ENCODE measurements around the gene TPSG1. TPM values are rescaled to one million over a fixed set of nuclear protein-coding genes. Genes with fewer than 3 reads are reported as not detected.

The TPSG1 gene
- polyA plus RNA-seq, 3 donors, result 0.10 to 0.45 (median 0.15) TPM

DNA sequence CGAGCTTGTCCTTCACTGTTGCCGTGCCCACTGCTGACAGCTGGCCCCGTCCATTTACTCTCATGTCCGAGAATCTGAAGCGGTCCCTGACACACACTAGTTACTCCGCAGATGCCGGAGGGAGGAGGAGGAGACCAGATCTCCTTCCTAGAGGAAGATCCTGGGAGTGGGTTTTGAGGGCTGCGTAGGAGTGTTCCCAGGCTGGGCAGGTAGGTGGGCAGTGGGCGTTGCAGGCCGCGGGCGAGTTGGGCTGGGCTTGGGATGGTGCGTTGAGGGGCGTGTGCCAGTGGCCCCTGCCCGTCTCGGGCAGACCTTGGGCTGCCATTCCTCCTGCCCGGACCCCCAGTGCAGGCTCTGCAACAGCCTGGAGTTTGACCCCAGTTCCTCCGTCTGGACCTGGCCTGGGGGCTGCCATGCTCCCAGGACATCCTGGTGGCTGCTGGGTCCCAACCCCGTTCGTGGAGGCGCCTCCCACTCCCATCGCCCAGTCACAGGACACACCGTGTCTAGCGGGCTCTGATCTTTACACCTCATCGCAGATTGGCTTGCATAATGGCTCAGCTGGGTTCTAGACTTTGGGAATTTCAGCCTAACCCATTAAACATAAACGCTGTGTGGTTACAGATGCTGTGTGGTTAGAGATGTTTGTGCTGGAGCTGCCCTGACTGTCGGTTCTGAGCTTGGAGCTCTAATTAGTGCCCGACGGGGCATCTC, 49.3 kb downstream of the TPSG1 start:
- 87% methylated on average over 27 to 29 of the region's 29 CpGs for WGBS, 3 donors
- no peak overlapping the region for H3K27ac ChIP-seq (ENCODE audit: low read depth, low read length)

DNA sequence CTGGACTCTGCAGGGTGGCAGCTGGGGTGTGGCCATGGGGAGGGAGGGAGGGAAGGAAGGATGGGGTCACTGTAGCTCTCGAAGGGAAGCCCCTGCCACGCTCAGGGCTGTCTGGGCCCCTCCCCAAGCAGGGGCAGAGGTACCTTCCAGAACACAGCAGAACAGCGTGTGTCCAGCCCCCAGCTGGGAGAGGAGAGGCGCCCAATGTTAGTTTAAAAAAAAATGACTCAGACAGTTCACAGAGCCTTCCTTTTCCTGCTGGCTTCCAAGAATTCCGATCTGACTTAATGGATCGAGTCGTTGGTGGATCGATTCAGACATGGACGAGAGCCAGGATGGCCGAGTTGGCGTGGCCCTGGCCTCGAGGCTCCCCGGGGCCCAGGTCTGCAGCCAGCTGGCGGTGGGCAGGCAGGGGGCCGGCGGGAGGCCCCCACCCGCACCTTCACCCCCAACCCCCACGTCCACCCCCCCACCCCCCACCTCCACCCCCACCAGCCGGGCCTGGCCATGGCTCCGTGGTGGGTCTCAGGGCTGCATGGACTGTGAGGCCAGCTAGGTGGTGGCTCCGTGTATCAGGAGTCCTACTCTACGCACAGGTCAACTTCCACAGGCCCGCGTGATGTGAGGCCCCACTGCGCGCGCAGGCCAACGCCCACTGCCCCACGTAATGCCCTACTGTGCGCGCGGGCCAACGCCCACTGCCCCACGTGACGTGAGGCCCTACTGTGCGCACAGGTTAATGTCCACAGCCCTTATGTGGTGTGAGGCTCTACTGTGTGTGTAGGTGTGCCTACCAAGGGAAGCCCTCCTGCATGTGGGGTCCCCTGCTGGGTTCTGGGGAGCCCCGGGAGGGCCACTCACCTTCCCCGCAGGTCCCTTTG, 50.4 kb downstream of the TPSG1 start:
- WGBS, 3 donors, result 44 to 66% (median 65%) methylated on average over 38 of the region's 38 CpGs
- no peak overlapping the region for H3K27ac ChIP-seq (ENCODE audit: low read depth, low read length)

GRCh38 chr16:1173788-1174451, 51.1 kb downstream of the TPSG1 start:
- WGBS, 3 donors, result 55 to 79% (median 75%) methylated on average over 14 of the region's 14 CpGs
- no peak overlapping the region for H3K27ac ChIP-seq (ENCODE audit: low read depth, low read length)

DNA sequence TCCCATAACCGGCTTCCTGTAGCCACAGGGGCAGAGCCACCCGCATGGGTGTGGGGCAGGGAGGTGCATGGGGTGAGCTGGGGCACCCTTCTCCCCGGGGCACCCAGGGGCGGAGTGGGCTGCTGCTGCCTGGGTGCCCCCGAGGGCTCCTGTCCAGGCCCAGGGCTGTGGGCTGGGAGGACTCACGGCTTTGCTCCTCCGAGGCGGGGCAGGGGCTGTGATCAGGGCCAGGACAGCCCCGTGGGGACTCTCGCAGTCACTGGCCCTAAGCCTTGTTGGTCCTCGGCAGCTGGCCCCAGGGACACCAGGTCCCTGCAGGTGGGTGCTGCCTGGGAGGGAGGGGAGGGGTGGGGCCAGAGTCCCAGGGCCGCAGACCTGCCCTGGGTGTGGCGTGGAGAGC, 52.4 kb downstream of the TPSG1 start:
- WGBS, 3 donors, result 79 to 83% (median 83%) methylated on average over 11 to 13 of the region's 13 CpGs

GRCh38 chr16:1171854-1172428, 53.1 kb downstream of the TPSG1 start:
- H3K27ac ChIP-seq (ENCODE audit: low read depth, low read length), result no peak overlapping the region
- WGBS, 3 donors, result 80 to 86% (median 80%) methylated on average over 36 of the region's 36 CpGs

More for the DNA sequence above, 52.4 kb downstream of the TPSG1 start:
- H3K27ac ChIP-seq (ENCODE audit: low read depth, low read length), result no peak overlapping the region

Other genes with a start within 250 kb of the TPSG1 start
- gene SOX8, start 243.5 kb downstream of the TPSG1 start, polyA plus RNA-seq, result 1 to 10 TPM in 1 of 3 donors, under 1 TPM in 2; 0.61 to 1.3 (median 0.90) TPM
- gene SSTR5, start 152.5 kb downstream of the TPSG1 start, polyA plus RNA-seq, result under 1 TPM in 1 of 3 donors, not detected in 2; 0.15 TPM
- not detected for gene C1QTNF8, start 129.0 kb downstream of the TPSG1 start, polyA plus RNA-seq
- 10 to 100 TPM in 1 of 3 donors, 1 to 10 TPM in 2; 2.9 to 11.9 (median 6.5) TPM for gene CACNA1H, start 72.2 kb downstream of the TPSG1 start, polyA plus RNA-seq
- 10 to 100 TPM in 2 of 3 donors, 1 to 10 TPM in 1; 8.0 to 26.3 (median 18.4) TPM for gene TPSB2, start 4.9 kb upstream of the TPSG1 start, polyA plus RNA-seq
- gene TPSAB1, start 15.4 kb upstream of the TPSG1 start, polyA plus RNA-seq, result 10 to 100 TPM in 2 of 3 donors, 1 to 10 TPM in 1; 6.6 to 22.0 (median 10.0) TPM
- 1 to 10 TPM in 1 of 3 donors, under 1 TPM in 1, not detected in 1; 0.16 to 1.2 TPM for gene TPSD1, start 30.8 kb upstream of the TPSG1 start, polyA plus RNA-seq
- gene UBE2I, start 84.4 kb upstream of the TPSG1 start, polyA plus RNA-seq, result 10 to 100 TPM; 33.1 to 65.3 (median 52.4) TPM
- gene BAIAP3, start 108.4 kb upstream of the TPSG1 start, polyA plus RNA-seq, result 10 to 100 TPM in 1 of 3 donors, 1 to 10 TPM in 2; 2.7 to 11.4 (median 6.2) TPM
- gene TSR3, start 126.6 kb upstream of the TPSG1 start, polyA plus RNA-seq, result 10 to 100 TPM; 42.0 to 69.2 (median 57.8) TPM
- gene GNPTG, start 126.7 kb upstream of the TPSG1 start, polyA plus RNA-seq, result 10 to 100 TPM; 32.2 to 67.4 (median 40.4) TPM
- 10 to 100 TPM in 2 of 3 donors, 1 to 10 TPM in 1; 7.2 to 12.7 (median 11.3) TPM for gene UNKL, start 189.4 kb upstream of the TPSG1 start, polyA plus RNA-seq
- 10 to 100 TPM; 10.1 to 25.7 (median 16.8) TPM for gene UQCC4, start 195.5 kb upstream of the TPSG1 start, polyA plus RNA-seq
- gene PERCC1, start 205.8 kb upstream of the TPSG1 start, polyA plus RNA-seq, result under 1 TPM in 1 of 3 donors, not detected in 2; 0.24 TPM
- under 1 TPM; 0.24 to 0.56 (median 0.55) TPM for gene CCDC154, start 219.3 kb upstream of the TPSG1 start, polyA plus RNA-seq
- 10 to 100 TPM; 31.5 to 51.7 (median 33.9) TPM for gene CLCN7, start 249.8 kb upstream of the TPSG1 start, polyA plus RNA-seq

All from adipose tissue (tissue), 3 donors.